Measurements from ENCODE around the gene FBXW5. TPM values are rescaled to one million over a fixed set of nuclear protein-coding genes. Genes with fewer than 3 reads are reported as not detected.

FBXW5 gene
- total and polyA plus RNA-seq, 2 experiments from 2014 or later, result 27.0 to 111 TPM

DNA sequence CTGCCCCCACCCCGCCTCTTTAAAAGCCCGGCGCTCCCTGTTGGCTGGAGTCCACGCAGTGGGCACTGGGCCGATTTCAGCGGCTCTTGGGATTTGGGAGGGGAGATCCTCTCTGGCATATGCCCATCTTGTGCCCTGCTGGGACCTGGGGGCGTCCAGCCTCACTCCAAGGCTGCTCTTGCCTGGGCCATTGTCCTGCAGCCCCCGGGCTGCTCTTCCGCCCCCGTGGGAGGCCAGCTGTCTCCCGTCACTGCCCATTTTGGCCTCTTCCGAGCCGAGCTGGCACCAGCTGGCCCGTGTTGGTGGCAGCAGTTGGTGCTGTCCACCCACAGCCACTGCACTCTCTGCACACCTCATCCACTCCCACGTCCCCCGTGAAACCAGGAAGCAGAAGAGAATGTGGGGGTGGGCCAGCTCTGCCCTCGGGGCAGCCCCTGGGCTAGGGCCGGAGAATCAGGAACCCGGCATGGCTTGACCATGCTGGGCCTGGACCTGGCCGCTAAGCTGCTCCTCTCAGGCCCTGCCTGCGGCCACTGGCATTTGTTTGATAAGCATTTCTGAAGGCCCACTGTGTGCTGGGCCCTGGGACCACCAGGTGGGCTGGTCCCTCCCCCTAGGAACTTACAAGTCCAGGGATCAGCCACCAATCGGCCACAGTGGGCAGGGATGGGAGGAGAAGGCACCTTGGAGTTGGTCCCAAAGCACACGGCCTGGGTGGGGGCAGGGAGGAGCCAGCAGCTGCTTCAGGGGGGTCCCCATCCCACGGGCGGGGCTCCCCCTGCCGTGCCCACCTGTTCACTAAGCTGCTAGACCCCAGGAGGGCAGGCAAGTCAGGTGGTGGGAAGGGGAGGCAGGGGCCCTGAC, 2.7 kb upstream of the FBXW5 start:
- peaks cover 9% of the 10 kb centered on the region for H3K4me1 ChIP-seq (ENCODE audit: insufficient read depth)
- TF ChIP-seq, protein P1, sequence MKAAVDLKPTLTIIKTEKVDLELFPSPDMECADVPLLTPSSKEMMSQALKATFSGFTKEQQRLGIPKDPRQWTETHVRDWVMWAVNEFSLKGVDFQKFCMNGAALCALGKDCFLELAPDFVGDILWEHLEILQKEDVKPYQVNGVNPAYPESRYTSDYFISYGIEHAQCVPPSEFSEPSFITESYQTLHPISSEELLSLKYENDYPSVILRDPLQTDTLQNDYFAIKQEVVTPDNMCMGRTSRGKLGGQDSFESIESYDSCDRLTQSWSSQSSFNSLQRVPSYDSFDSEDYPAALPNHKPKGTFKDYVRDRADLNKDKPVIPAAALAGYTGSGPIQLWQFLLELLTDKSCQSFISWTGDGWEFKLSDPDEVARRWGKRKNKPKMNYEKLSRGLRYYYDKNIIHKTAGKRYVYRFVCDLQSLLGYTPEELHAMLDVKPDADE (IDR thresholded peaks at IDR 0.05), result no peak
- TF ChIP-seq, protein P2, sequence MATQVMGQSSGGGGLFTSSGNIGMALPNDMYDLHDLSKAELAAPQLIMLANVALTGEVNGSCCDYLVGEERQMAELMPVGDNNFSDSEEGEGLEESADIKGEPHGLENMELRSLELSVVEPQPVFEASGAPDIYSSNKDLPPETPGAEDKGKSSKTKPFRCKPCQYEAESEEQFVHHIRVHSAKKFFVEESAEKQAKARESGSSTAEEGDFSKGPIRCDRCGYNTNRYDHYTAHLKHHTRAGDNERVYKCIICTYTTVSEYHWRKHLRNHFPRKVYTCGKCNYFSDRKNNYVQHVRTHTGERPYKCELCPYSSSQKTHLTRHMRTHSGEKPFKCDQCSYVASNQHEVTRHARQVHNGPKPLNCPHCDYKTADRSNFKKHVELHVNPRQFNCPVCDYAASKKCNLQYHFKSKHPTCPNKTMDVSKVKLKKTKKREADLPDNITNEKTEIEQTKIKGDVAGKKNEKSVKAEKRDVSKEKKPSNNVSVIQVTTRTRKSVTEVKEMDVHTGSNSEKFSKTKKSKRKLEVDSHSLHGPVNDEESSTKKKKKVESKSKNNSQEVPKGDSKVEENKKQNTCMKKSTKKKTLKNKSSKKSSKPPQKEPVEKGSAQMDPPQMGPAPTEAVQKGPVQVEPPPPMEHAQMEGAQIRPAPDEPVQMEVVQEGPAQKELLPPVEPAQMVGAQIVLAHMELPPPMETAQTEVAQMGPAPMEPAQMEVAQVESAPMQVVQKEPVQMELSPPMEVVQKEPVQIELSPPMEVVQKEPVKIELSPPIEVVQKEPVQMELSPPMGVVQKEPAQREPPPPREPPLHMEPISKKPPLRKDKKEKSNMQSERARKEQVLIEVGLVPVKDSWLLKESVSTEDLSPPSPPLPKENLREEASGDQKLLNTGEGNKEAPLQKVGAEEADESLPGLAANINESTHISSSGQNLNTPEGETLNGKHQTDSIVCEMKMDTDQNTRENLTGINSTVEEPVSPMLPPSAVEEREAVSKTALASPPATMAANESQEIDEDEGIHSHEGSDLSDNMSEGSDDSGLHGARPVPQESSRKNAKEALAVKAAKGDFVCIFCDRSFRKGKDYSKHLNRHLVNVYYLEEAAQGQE (IDR thresholded peaks at IDR 0.05; ENCODE audit: unreplicated experiment), result no peak
- no peak for TF ChIP-seq EZH2phosphoT487 (IDR thresholded peaks at IDR 0.05; ENCODE audit: unreplicated experiment)
- TF ChIP-seq ZNF114 (CRISPR knock-in tag; IDR thresholded peaks at IDR 0.05), result no peak
- no peak for TF ChIP-seq NANOG (IDR thresholded peaks at IDR 0.05; ENCODE audit: borderline replicate concordance)
- TF ChIP-seq ZNF331 (CRISPR knock-in tag; IDR thresholded peaks at IDR 0.05; ENCODE audit: low read depth), result no peak
- TF ChIP-seq CREB1 (CRISPR knock-in tag; IDR thresholded peaks at IDR 0.05; ENCODE audit: low read depth), result no peak
- TF ChIP-seq, protein P3, sequence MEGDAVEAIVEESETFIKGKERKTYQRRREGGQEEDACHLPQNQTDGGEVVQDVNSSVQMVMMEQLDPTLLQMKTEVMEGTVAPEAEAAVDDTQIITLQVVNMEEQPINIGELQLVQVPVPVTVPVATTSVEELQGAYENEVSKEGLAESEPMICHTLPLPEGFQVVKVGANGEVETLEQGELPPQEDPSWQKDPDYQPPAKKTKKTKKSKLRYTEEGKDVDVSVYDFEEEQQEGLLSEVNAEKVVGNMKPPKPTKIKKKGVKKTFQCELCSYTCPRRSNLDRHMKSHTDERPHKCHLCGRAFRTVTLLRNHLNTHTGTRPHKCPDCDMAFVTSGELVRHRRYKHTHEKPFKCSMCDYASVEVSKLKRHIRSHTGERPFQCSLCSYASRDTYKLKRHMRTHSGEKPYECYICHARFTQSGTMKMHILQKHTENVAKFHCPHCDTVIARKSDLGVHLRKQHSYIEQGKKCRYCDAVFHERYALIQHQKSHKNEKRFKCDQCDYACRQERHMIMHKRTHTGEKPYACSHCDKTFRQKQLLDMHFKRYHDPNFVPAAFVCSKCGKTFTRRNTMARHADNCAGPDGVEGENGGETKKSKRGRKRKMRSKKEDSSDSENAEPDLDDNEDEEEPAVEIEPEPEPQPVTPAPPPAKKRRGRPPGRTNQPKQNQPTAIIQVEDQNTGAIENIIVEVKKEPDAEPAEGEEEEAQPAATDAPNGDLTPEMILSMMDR (conservative IDR thresholded peaks at IDR 0.05; ENCODE audit: low read depth in 2 of 2), result no peak
- TF ChIP-seq JUNB (IDR thresholded peaks at IDR 0.05; ENCODE audit: unreplicated experiment), result no peak
- no peak for TF ChIP-seq STAT1 (IDR thresholded peaks at IDR 0.05; ENCODE audit: unreplicated experiment)
- TF ChIP-seq POLR2AphosphoS5 (IDR thresholded peaks at IDR 0.05; ENCODE audit: low read depth), result no peak
- TF ChIP-seq, protein P4, sequence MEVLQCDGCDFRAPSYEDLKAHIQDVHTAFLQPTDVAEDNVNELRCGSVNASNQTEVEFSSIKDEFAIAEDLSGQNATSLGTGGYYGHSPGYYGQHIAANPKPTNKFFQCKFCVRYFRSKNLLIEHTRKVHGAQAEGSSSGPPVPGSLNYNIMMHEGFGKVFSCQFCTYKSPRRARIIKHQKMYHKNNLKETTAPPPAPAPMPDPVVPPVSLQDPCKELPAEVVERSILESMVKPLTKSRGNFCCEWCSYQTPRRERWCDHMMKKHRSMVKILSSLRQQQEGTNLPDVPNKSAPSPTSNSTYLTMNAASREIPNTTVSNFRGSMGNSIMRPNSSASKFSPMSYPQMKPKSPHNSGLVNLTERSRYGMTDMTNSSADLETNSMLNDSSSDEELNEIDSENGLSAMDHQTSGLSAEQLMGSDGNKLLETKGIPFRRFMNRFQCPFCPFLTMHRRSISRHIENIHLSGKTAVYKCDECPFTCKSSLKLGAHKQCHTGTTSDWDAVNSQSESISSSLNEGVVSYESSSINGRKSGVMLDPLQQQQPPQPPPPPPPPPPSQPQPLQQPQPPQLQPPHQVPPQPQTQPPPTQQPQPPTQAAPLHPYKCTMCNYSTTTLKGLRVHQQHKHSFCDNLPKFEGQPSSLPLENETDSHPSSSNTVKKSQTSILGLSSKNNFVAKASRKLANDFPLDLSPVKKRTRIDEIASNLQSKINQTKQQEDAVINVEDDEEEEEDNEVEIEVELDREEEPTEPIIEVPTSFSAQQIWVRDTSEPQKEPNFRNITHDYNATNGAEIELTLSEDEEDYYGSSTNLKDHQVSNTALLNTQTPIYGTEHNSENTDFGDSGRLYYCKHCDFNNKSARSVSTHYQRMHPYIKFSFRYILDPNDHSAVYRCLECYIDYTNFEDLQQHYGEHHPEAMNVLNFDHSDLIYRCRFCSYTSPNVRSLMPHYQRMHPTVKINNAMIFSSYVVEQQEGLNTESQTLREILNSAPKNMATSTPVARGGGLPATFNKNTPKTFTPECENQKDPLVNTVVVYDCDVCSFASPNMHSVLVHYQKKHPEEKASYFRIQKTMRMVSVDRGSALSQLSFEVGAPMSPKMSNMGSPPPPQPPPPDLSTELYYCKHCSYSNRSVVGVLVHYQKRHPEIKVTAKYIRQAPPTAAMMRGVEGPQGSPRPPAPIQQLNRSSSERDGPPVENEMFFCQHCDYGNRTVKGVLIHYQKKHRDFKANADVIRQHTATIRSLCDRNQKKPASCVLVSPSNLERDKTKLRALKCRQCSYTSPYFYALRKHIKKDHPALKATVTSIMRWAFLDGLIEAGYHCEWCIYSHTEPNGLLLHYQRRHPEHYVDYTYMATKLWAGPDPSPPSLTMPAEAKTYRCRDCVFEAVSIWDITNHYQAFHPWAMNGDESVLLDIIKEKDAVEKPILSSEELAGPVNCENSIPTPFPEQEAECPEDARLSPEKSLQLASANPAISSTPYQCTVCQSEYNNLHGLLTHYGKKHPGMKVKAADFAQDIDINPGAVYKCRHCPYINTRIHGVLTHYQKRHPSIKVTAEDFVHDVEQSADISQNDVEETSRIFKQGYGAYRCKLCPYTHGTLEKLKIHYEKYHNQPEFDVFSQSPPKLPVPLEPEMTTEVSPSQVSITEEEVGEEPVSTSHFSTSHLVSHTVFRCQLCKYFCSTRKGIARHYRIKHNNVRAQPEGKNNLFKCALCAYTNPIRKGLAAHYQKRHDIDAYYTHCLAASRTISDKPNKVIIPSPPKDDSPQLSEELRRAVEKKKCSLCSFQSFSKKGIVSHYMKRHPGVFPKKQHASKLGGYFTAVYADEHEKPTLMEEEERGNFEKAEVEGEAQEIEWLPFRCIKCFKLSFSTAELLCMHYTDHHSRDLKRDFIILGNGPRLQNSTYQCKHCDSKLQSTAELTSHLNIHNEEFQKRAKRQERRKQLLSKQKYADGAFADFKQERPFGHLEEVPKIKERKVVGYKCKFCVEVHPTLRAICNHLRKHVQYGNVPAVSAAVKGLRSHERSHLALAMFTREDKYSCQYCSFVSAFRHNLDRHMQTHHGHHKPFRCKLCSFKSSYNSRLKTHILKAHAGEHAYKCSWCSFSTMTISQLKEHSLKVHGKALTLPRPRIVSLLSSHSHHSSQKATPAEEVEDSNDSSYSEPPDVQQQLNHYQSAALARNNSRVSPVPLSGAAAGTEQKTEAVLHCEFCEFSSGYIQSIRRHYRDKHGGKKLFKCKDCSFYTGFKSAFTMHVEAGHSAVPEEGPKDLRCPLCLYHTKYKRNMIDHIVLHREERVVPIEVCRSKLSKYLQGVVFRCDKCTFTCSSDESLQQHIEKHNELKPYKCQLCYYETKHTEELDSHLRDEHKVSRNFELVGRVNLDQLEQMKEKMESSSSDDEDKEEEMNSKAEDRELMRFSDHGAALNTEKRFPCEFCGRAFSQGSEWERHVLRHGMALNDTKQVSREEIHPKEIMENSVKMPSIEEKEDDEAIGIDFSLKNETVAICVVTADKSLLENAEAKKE (CRISPR knock-in tag; IDR thresholded peaks at IDR 0.05), result no peak
- no peak for TF ChIP-seq EZH2 (IDR thresholded peaks at IDR 0.05; ENCODE audit: low read depth, unreplicated experiment)
- H3K27ac ChIP-seq (ENCODE audit: low read depth), result no peak overlapping the region
- H2AFZ ChIP-seq, result no peak overlapping the region
- no peak overlapping the region for H3K4me3 ChIP-seq
- 0 out of 2 replicates have a peak, but pooled peaks cover 5% of the 10 kb centered on the region for H3K79me2 ChIP-seq (replicated peaks; ENCODE audit: insufficient read depth)
- H3K27me3 Mint-ChIP-seq (ENCODE audit: insufficient read depth, low read depth, poor library complexity), result peaks cover 9% of the 10 kb centered on the region
- H3K9me3 Mint-ChIP-seq, result no peaks in the 10 kb centered on the region
- no peaks in the 10 kb centered on the region for H3K27me3 ChIP-seq (ENCODE audit: insufficient read depth)
- no peaks in the 10 kb centered on the region; the same call in 1 of the 2 replicates for H3F3A ChIP-seq (replicated peaks; ENCODE audit: low read depth)
- H3K4me3 Mint-ChIP-seq, result no peak overlapping the region
- no peaks in the 10 kb centered on the region for H4K20me1 ChIP-seq (replicated peaks; ENCODE audit: insufficient read depth)
- no peak for DNase-seq (ENCODE audit: low spot score)
- no peak for ATAC-seq
- no peaks in the 10 kb centered on the region for H3K36me3 Mint-ChIP-seq (ENCODE audit: low read depth)
- H3K27ac Mint-ChIP-seq, result no peak overlapping the region
- no peak overlapping the region for H3K4me2 ChIP-seq
- H3K9me2 ChIP-seq (ENCODE audit: insufficient read depth), result no peaks in the 10 kb centered on the region
- peaks cover 8% of the 10 kb centered on the region for H3K4me1 Mint-ChIP-seq
- H3K36me3 ChIP-seq (ENCODE audit: insufficient read depth), result no peaks in the 10 kb centered on the region
